Heart right ventricle (tissue), 16 donors: ENCODE data around the gene CXCL1. TPM values are rescaled to one million over a fixed set of nuclear protein-coding genes. Genes with fewer than 3 reads are reported as not detected.

Experiments
- ATAC-seq, 8 donors: fragments of 200-7000 bp; cut with Tn5 transposase; one replicate each; pipeline ENCODE4 v1.9.1; 2020; ENCODE audit warnings: mild to moderate bottlenecking in 8 of 8, moderate library complexity in 8 of 8, moderate number of reproducible peaks in 1 of 8
- DNase-seq, 2 donors: peaks; one replicate each; pipeline ENCODE4 v3.0.0-alpha.2; 2020
- H3K27ac ChIP-seq, 10 donors: fragments of 200-600 bp; sonication (generic) in 2 of 10; one replicate each; pipeline versions ENCODE4 v1.5.0 to v1.8.0; 2020 to 2022; ENCODE audit warnings: mild to moderate bottlenecking in 3 of 10
- H3K27me3 ChIP-seq, 7 donors: fragments of 200-600 bp; one replicate each; pipeline ENCODE4 v1.8.0; 2021 to 2022; ENCODE audit warnings: mild to moderate bottlenecking in 2 of 7
- H3K36me3 ChIP-seq, 9 donors: fragments of 200-600 bp; sonication (generic) in 1 of 9; one replicate each; pipeline versions ENCODE4 v1.5.0 to v1.8.0; 2020 to 2022; ENCODE audit warnings: mild to moderate bottlenecking in 2 of 9
- H3K4me1 ChIP-seq, 9 donors: fragments of 200-600 bp; sonication (generic) in 1 of 9; one replicate each; pipeline versions ENCODE4 v1.5.0 to v1.8.0; 2020 to 2022; ENCODE audit warnings: mild to moderate bottlenecking in 4 of 9
- H3K4me3 ChIP-seq, 10 donors: fragments of 200-600 bp; sonication (generic) in 2 of 10; one replicate each; pipeline versions ENCODE4 v1.5.0 to v1.8.0; 2020 to 2022; ENCODE audit warnings: mild to moderate bottlenecking in 7 of 10, moderate library complexity in 2 of 10
- H3K9me3 ChIP-seq, 11 donors: fragments of 200-600 bp in 10 of 11; sonication (generic) in 2 of 11; one replicate each; pipeline versions ENCODE4 v1.5.0 to v1.8.0; 2013 to 2022; ENCODE audit warnings: mild to moderate bottlenecking in 2 of 11, control low read depth in 1 of 11, moderate library complexity in 1 of 11
- WGBS, 2 donors: extraction: QIAGEN DNeasy Blood & Tissue Kit; methylation state at CpG; one replicate each; pipeline ENCODE4 v1.1.7; 2013; ENCODE audit warnings: inconsistent platforms in 1 of 2; 5-methylcytosine and 5-hydroxymethylcytosine counted together
- intact Hi-C, 10 donors: fragments of 100-400 bp; cut with DNase I; formaldehyde crosslinking; loops; one replicate each; pipeline versions ENCODE4 v1.11.1 to v1.14.2; 2022
- polyA plus RNA-seq, 2 donors: library from polyadenylated mRNA; stranded (reverse); fragments of 200-250 nt; gene quantifications; one replicate each; pipeline ENCODE4 v1.2.3, GENCODE V29; 2013
- total RNA-seq, 10 donors: library from RNA; stranded (reverse); fragmentation: NEBNext Ultra II Directional in 3 of 10; extraction: Animal tissue kit (Norgen Biotek cat#: 25700) in 3 of 10; gene quantifications; one replicate each; pipeline versions ENCODE4 v1.2.1 to v1.2.4, GENCODE V29; 2021 to 2023
- TF ChIP-seq, protein P1 (sequence below), 9 donors: fragments of 200-600 bp; sonication (generic) in 2 of 9; IDR thresholded peaks; one replicate each; pipeline versions ENCODE4 v1.5.0 to v1.8.0; 2021 to 2022; ENCODE audit warnings: antibody characterized with exemption in 9 of 9, mild to moderate bottlenecking in 5 of 9, moderate library complexity in 1 of 9
- donor health status: Arrhythmogenic right ventricular cardiomyopathy.
- donor health status: ischemic (EF 13 %, LVEDD 7.1; RV severe dilation, severe dysfunction).
- donor health status: healthy with polysubstance abuse.
- donor health status: DM: no; HTN: yes; CAD: no.
- donor health status: DM: no; HTN: no; CAD: no.
- donor health status: ischemic (EF 25% LVEDD 6.9; RV normal size, moderate dysfunction).
- donor health status: ischemic (EF 25% LVEDD 5.7; RV mildly dilated, moderate dysfunction).
- donor health status: healthy.
- donor health status: DM: yes; HTN: yes; CAD: no.
- donor health status: Ischemic cardiomyopathy.
- donor health status: ischemic (EF 35%, LVEDD 5.7; RV mildly dilated, moderate dysfunction).
- donor health status: nonischemic (EF 11% LVEDD 7.7; RV severe dilation, severe dysfunction).
- donor health status: DM: yes; HTN: yes; CAD: no.
- donor health status: PGD.
- donor health status: ischemic (EF 29% LVEDD 5.4; RV normal size, mild dysfunction).
- donor health status: nonischemic (EF 23%, LVEDD 6.1; RV moderate dilation, normal function).

Gene CXCL1
- total and polyA plus RNA-seq, 12 donors: 0.30 to 15.0 (median 1.5) TPM

DNA sequence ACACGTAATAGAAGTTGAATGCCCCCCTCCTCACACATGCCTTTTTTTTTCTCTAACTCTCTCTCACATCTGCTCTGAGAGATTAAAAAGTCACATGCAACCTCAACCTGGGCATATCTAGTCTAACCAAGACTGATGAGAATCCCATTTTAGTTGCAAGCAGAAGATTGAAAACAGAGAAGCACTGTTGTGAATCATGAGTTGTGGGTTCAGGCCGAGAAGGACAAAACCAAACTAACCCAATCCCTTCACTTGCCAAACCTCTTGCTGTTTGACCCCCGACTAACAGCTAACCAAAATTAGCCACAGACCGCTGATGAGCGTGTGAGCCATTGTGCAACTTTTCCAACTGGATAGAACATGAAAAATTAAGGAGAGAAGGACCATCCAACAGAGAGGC is 31.8 kb downstream of the CXCL1 start:
- Histone ChIP-seq H3K27ac (no peak overlapping the region), H3K27me3 (no peaks in the 10 kb centered on the region), H3K9me3 (no peaks in the 10 kb centered on the region), H3K4me1 (no peaks in the 10 kb centered on the region), H3K36me3 (no peaks in the 10 kb centered on the region), H3K4me3 (no peak overlapping the region)
- TF ChIP-seq, protein P1, sequence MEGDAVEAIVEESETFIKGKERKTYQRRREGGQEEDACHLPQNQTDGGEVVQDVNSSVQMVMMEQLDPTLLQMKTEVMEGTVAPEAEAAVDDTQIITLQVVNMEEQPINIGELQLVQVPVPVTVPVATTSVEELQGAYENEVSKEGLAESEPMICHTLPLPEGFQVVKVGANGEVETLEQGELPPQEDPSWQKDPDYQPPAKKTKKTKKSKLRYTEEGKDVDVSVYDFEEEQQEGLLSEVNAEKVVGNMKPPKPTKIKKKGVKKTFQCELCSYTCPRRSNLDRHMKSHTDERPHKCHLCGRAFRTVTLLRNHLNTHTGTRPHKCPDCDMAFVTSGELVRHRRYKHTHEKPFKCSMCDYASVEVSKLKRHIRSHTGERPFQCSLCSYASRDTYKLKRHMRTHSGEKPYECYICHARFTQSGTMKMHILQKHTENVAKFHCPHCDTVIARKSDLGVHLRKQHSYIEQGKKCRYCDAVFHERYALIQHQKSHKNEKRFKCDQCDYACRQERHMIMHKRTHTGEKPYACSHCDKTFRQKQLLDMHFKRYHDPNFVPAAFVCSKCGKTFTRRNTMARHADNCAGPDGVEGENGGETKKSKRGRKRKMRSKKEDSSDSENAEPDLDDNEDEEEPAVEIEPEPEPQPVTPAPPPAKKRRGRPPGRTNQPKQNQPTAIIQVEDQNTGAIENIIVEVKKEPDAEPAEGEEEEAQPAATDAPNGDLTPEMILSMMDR (IDR thresholded peaks at IDR 0.05): no peak
- no peak for DNase-seq
- no peak for ATAC-seq
- intact Hi-C loops: no loop called here
- 87 to 88% methylated on average over 5 of the region's 5 CpGs for WGBS, 2 donors

DNA sequence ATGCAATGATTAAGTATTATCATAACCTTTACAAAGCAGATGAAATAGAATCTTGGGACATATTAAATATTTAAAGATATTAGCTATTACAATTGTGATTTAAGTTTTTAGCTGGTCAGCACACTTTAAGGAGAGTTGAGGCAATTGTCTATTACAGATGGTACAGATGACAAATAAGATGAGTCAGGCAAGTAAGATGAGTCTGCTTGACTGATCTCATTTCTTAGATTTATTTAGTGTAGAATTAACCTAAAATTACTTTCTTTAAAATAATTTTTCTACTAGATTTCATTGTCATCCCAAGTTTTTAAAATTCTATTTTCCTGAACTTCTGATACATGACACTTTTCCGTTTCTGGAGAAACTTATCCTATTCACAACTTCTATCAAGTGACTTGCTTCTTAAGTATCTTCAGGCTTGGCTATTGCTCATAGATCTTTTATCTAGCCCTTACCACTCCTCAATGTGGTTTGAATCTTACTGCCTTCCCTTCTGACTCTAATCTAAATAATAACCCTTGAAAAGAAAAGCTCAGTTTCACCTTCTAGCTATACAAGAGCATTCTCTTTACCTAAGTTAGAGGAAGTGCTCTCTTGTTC is 32.9 kb downstream of the CXCL1 start:
- no peaks in the 10 kb centered on the region for H3K36me3 ChIP-seq
- no peaks in the 10 kb centered on the region for H3K9me3 ChIP-seq
- H3K27ac ChIP-seq: no peak overlapping the region
- no peak overlapping the region for H3K4me3 ChIP-seq
- TF ChIP-seq, protein P1 (IDR thresholded peaks at IDR 0.05): no peak
- no peak for ATAC-seq
- no peaks in the 10 kb centered on the region for H3K4me1 ChIP-seq
- no peak for DNase-seq
- no peaks in the 10 kb centered on the region for H3K27me3 ChIP-seq
- 78 to 90% methylated on average over 1 of the region's 1 CpG for WGBS, 2 donors
- intact Hi-C loops: no loop called here

DNA sequence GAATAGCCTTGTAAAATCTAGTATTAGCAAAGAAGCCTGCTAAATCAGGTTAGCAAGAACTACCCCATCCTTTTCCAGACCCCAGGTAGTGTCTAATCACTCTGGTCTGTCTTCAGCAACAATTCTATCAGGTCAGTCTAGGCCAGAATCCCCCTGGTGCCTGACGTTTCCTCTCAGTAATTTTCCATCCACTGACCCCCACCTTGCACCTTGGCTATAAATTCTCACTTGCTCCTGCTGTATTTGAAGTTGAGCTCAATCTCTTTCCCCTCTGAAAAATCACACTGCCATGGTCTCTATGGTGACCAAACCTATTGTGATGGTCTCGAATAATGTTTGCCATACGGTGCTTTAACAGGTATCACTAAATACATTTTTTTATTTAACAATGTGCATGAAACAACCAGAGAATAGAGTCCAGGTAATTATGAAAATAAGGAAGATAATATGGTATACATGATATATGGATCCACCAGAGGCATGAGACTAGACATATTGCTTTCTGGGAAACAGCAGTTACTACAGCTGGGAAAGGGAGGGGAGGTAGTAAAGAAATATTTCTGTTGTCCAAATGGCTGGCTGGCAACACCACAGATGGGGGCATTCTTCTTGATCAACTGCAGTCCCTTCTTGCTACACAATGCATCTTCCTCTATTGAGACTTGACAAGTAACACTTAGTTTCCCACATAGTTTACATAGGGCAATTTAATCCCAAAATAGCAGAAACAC is 33.8 kb downstream of the CXCL1 start:
- 69 to 71% methylated on average over 3 of the region's 3 CpGs for WGBS, 2 donors
- Histone ChIP-seq H3K27ac (no peak overlapping the region), H3K36me3 (no peaks in the 10 kb centered on the region), H3K9me3 (no peaks in the 10 kb centered on the region), H3K4me3 (no peak overlapping the region), H3K4me1 (no peaks in the 10 kb centered on the region), H3K27me3 (no peaks in the 10 kb centered on the region)
- intact Hi-C loops: no loop called here
- DNase-seq (no peak), ATAC-seq (no peak)
- TF ChIP-seq, protein P1 (IDR thresholded peaks at IDR 0.05): no peak

DNA sequence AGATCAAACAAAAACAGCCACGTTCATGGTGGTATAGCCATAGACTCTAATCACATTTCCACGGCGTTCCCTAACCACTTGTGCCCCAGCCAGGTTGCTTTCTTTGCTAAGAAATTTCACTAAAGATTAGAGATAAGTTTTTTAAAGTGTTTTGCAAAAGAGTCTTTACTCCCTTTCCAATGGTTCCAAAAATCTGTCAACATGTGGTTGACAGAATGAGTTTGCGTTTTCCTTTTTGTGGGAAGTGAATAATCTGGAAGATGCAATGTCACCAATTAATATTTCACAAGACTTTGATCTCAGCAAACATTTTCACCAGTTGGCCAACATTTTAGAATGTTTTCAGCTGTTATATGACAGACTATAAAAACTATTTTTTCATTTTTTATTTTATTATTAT is 35.3 kb downstream of the CXCL1 start:
- Histone ChIP-seq H3K27ac (no peak overlapping the region), H3K36me3 (no peaks in the 10 kb centered on the region), H3K4me3 (no peak overlapping the region), H3K4me1 (no peaks in the 10 kb centered on the region), H3K27me3 (no peaks in the 10 kb centered on the region), H3K9me3 (no peaks in the 10 kb centered on the region)
- peak in 2 of 8 donors; percentile 20 to 68 for ATAC-seq
- DNase-seq: no peak
- TF ChIP-seq, protein P1 (IDR thresholded peaks at IDR 0.05): no peak
- intact Hi-C loops: no loop called here
- 49 to 68% methylated on average over 4 of the region's 4 CpGs for WGBS, 2 donors
